ENCODE results near the gene PIK3CB. TPM values are rescaled to one million over a fixed set of nuclear protein-coding genes. Genes with fewer than 3 reads are reported as not detected.
"Not testable (repeated sequence)": the region's sequence is repeated elsewhere in the genome, so short reads cannot be mapped to it uniquely, and the experiment has no call there.

Gene PIK3CB
- total RNA-seq, 1 experiment from 2014 or later, result 10.3 TPM

GRCh38 chr3:138609898-138610266, 224.8 kb downstream of the PIK3CB start:
- DNase-seq (ENCODE audit: low spot score), result no peak

GRCh38 chr3:138608322-138609135, 226.2 kb downstream of the PIK3CB start, which contains the start of gene FAIM:
Gene FAIM, plus strand, starts transcription at chr3:138608771. Its CDS starts 10,956 bp downstream, at chr3:138619727.
- peak; percentile 64 for DNase-seq (ENCODE audit: low spot score)

GRCh38 chr3:138604106-138604595, 230.6 kb downstream of the PIK3CB start:
- not testable (repeated sequence) for DNase-seq (ENCODE audit: low spot score)

Other genes with a start within 250 kb of the PIK3CB start
- gene CEP70, start 240.7 kb downstream of the PIK3CB start, total RNA-seq (2014; rRNA removed; shearing (Covaris generic)), result 5.1 and 6.1 TPM in 2 replicates
- gene FAIM, start 226.2 kb downstream of the PIK3CB start, total RNA-seq (2014; rRNA removed; shearing (Covaris generic)), result 4.2 and 9.1 TPM in 2 replicates
- not detected in 2 replicates for gene FOXL2, start 112.2 kb upstream of the PIK3CB start, total RNA-seq (2014; rRNA removed; shearing (Covaris generic))
- gene FOXL2NB, start 112.3 kb upstream of the PIK3CB start, total RNA-seq (2014; rRNA removed; shearing (Covaris generic)), result not detected in 2 replicates
- not detected in 2 replicates for gene PRR23A, start 171.3 kb upstream of the PIK3CB start, total RNA-seq (2014; rRNA removed; shearing (Covaris generic))
- not detected in 2 replicates for gene PRR23B, start 186.0 kb upstream of the PIK3CB start, total RNA-seq (2014; rRNA removed; shearing (Covaris generic))
- not detected in 2 replicates for gene PRR23C, start 210.0 kb upstream of the PIK3CB start, total RNA-seq (2014; rRNA removed; shearing (Covaris generic))